Right cardiac atrium (tissue), 5 donors: ENCODE results near the gene TRAPPC14. TPM values are rescaled to one million over a fixed set of nuclear protein-coding genes. Genes with fewer than 3 reads are reported as not detected.

Experiments used
- ATAC-seq, 2 donors: fragments of 200-7000 bp; cut with Tn5 transposase; one replicate each; pipeline versions ENCODE4 v1.8.0 to v1.9.1; 2020; ENCODE audit warnings: moderate library complexity in 2 of 2, mild to moderate bottlenecking in 1 of 2
- DNase-seq, 3 donors: peaks; one replicate each; pipeline ENCODE4 v3.0.0-alpha.2; 2020
- H3K27ac ChIP-seq: one replicate; pipeline ENCODE4 v1.5.1; 2013; ENCODE audit warnings: mild to moderate bottlenecking, low read length, control low read depth, moderate library complexity
- H3K27me3 ChIP-seq: one replicate; pipeline ENCODE4 v1.6.1; 2013; ENCODE audit not compliant: control insufficient read depth, insufficient read depth
- H3K4me1 ChIP-seq: one replicate; pipeline ENCODE4 v1.6.1; 2013; ENCODE audit warnings: low read length; ENCODE audit not compliant: control insufficient read depth, insufficient read depth
- H3K4me3 ChIP-seq: one replicate; pipeline ENCODE4 v1.5.1; 2013; ENCODE audit warnings: low read length, control low read depth
- H3K9me3 ChIP-seq: one replicate; pipeline ENCODE4 v1.6.1; 2013; ENCODE audit warnings: low read length; ENCODE audit not compliant: control insufficient read depth
- WGBS: extraction: QIAGEN DNeasy Blood & Tissue Kit; methylation state at CpG from one replicate; pipeline ENCODE4 v1.1.7; 2013; 5-methylcytosine and 5-hydroxymethylcytosine counted together
- intact Hi-C, 4 donors: fragments of 100-400 bp; cut with DNase I; formaldehyde crosslinking; loops; one replicate each; pipeline versions ENCODE4 v1.11.0 to v1.14.0; 2022 to 2023
- polyA plus RNA-seq: library from polyadenylated mRNA; stranded (reverse); fragments of 200-250 nt; gene quantifications from one replicate; pipeline ENCODE4 v1.2.3, GENCODE V29; 2013
- total RNA-seq, 4 donors: library from RNA; stranded (reverse); fragmentation: NEBNext Ultra II Directional; extraction: Animal tissue kit (Norgen Biotek cat#: 25700); gene quantifications; one replicate each; pipeline ENCODE4 v1.2.1, GENCODE V29; 2021
- donor health status: healthy with polysubstance abuse.
- donor health status: DM: no; HTN: yes; CAD: no.
- donor health status: DM: no; HTN: no; CAD: no.
- donor health status: DM: no; HTN: yes; CAD: no; lungs with severe emphysema.
- donor health status: DM: yes; HTN: yes; CAD: no.

Gene TRAPPC14
- total and polyA plus RNA-seq, 5 donors: 7.2 to 11.5 (median 9.5) TPM

DNA sequence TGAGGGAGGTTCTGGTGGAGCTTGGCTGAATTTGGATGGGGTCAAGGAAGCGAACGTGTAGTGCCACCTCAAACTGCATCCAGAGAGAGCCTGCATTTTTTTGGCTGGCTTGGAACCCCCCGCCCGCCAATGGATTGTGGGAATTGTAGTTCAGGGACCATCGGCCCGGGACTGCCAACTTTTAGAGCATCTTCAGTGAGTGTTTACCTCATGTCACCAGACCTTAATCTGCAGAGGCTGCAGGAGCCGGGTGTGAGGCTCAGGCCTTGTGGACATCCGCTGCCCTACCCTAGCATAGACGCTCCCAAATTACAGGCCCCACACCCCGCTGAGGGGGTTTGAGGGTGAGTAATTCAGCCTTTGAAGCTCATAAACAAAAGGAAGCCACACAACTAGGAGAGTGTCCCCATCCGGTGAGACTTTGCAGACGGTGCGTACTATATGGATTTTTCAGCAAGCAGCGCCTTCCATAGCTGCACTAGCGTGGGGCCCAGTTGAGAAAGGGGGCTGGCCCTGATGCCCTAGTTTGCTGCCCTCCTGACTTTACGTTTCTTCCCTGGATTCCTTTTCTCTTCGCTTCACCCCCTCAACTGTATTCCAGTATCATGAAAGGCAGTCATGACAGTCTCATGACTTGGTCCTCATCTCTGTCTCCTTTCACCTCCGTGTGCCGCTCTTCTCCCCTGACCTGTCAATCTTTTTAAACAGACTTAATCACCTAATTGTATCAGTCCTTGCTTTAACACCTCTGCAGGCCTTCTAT, 38.4 kb downstream of the TRAPPC14 start:
- no peaks in the 10 kb centered on the region for H3K27me3 ChIP-seq
- intact Hi-C loops: no loop called here
- DNase-seq (peak; percentile 63 to 87 (median 81)), ATAC-seq (peak; percentile 75)
- H3K27ac ChIP-seq: peak overlapping the region; percentile 93
- peak overlapping the region; percentile 54 for H3K4me3 ChIP-seq
- WGBS: 17% methylated on average over 19 of the region's 19 CpGs
- peaks cover 6% of the 10 kb centered on the region for H3K4me1 ChIP-seq
- H3K9me3 ChIP-seq: no peaks in the 10 kb centered on the region

DNA sequence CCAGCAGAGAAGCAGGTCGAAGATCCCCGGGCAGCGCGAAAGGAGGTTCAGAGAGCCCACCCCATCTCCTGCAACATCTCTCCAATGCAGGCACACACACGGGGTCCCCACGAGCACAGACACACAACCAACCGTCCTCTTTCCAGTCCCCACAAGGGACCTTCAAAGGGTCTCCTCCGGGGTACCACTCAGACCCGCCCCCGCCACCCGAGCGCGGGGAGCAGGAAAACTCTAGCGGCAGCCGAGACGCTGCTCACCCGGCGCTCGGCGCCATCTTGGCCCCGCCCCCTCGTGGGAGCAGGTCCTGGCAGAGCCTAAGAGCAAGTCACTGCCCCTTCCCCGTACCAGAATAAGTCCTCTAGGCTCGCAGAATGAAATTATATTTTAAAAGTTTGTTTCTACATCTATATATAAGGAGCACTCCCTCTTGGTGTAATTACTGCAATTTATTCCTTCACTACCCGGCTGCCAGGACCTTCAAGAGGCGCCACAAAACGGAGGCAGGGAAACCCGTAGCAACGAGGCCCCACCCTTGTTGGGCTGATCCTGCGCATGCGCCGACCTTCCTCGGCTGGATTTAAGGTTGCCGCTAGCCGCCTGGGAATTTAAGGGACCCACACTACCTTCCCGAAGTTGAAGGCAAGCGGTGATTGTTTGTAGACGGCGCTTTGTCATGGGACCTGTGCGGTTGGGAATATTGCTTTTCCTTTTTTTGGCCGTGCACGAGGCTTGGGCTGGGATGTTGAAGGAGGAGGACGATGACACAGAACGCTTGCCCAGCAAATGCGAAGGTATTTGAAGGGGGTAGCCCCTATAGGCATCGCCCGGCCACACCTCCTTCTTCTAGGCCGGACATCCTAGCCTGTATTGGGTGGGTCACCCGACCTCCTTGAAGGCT, 39.2 kb downstream of the TRAPPC14 start, which contains the start of the genes CNPY4 and TAF6:
Gene CNPY4, plus strand, starts transcription at position 563 of the 898 bp plus-strand sequence. Its CDS starts 111 bp downstream, at position 674.
Gene TAF6, minus strand, starts transcription at position 287 of the 898 bp plus-strand sequence. CDS start 5,149 bp downstream, outside the sequence.
- H3K9me3 ChIP-seq: no peaks in the 10 kb centered on the region

DNA sequence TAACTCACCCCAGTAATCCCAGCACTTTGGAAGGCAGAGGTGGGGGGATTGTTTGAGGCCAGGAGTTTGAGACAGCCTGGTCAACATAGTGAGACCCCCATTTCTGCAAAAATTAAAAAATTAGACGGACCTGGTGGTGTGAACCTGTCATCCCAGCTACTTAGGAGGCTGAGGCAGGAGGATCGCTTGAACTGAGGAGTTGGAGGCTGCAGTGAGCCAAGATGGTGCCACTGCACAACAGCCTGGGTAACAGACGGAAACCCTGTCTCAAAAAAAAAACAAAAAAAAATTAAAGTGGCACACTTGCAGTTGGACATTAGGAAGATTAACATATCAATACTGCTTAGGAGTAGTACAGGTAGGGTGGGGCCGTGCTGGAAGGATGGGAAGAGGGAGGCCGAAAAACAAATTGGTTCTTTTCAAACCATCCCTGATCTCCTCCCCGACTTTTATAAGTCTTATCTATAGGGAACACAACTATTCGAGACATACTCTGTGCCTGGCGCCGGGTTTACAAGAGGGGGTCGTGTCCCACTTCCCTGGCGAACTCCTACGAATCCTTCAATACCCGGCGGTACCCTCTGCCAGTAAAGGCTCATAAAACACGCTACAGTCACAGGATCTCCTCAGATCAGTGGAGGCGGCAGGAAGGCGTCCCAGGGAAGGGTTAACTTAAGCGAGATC, 40.0 kb downstream of the TRAPPC14 start:
- H3K27me3 ChIP-seq: no peaks in the 10 kb centered on the region
- no peak overlapping the region for H3K27ac ChIP-seq
- H3K4me3 ChIP-seq: peak overlapping the region; percentile 54
- intact Hi-C loops: no loop called here
- DNase-seq (no peak), ATAC-seq (no peak)
- peaks cover 6% of the 10 kb centered on the region for H3K4me1 ChIP-seq
- no peaks in the 10 kb centered on the region for H3K9me3 ChIP-seq
- WGBS: 22% methylated on average over 18 of the region's 18 CpGs

More for the DNA sequence above, 39.2 kb downstream of the TRAPPC14 start, which contains the start of the genes CNPY4 and TAF6:
- DNase-seq (peak; percentile 96 to 99 (median 98)), ATAC-seq (peak; percentile 94)
- WGBS: under 1% methylated on average over 49 of the region's 49 CpGs
- Histone ChIP-seq H3K4me1 (peaks cover 6% of the 10 kb centered on the region), H3K27ac (peak within 1 kb of the TSS; percentile 93), H3K27me3 (no peaks in the 10 kb centered on the region), H3K4me3 (peak within 1 kb of the TSS; percentile 54)
- intact Hi-C loops: no loop called here

DNA sequence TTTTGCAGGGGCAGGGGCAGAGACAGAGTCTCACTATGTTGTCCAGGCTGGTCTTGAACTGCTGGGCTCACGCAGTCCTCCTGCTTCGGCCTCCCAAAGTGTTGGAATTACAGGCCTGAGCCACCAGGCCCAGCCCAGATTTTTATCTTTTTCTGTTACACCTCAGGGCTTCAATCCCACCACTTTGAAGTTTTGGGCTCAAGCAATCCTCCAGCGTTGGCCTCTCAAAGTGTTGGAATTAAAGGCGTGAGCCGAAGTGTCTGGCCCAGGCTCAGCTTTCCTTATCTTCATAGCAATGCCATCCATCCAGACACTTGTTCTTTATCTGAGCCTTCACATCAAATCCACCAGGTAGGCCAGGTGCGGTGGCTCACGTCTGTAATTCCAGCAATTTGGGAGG, 43.5 kb downstream of the TRAPPC14 start:
- Histone ChIP-seq H3K9me3 (no peaks in the 10 kb centered on the region), H3K27me3 (no peaks in the 10 kb centered on the region), H3K4me1 (peaks cover under 1% of the 10 kb centered on the region), H3K4me3 (no peak overlapping the region), H3K27ac (no peak overlapping the region)
- intact Hi-C loops: no loop called here
- ATAC-seq (no peak), DNase-seq (peak in 1 of 3 donors; percentile 22)
- 91% methylated on average over 7 of the region's 7 CpGs for WGBS

DNA sequence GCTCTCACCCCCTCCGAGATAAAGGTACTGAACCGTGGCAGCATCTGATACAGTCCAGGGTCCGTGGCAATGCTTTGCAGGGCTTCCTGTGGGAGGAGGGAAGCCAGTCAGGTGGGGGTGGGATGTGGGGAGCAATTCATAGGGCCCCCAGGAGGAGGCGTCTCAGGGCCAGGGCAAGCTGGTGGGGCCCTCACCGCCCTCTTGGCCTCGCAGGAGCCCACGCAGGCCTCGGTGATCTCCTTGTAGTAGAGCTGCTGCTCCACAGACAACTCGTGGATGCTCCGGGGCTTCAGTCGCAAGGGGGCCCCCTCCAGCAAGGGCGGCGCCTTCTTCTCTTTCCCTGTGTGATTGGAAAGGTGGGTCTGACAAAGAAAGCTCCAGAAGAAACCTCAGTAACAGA, 46.6 kb downstream of the TRAPPC14 start:
- ATAC-seq (no peak), DNase-seq (peak in 1 of 3 donors; percentile 22)
- Histone ChIP-seq H3K27ac (no peak overlapping the region), H3K27me3 (no peaks in the 10 kb centered on the region), H3K9me3 (no peaks in the 10 kb centered on the region), H3K4me1 (no peaks in the 10 kb centered on the region), H3K4me3 (no peak overlapping the region)
- WGBS: 88% methylated on average over 13 of the region's 13 CpGs
- intact Hi-C loops: no loop called here

DNA sequence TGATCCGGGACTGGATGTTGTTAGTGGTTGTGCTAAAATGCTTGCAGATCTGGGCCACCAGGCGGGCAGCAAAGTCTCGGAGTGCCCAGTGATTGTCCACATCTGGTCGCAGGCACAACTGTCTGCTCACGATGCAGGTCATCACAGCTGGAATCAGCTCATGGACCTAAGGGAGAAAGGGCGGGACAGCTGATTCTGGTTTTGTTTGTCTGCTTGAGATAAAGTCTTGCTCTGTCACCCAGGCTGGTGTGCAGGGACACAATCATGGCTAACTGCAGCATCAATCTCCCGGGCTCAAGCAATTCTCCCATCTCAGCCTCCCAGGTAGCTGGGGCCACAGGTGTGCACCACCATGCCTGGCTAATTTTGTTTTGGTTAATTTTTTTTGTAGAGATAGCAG, 47.4 kb downstream of the TRAPPC14 start:
- 91% methylated on average over 7 of the region's 7 CpGs for WGBS
- Histone ChIP-seq H3K4me1 (no peaks in the 10 kb centered on the region), H3K27me3 (no peaks in the 10 kb centered on the region), H3K9me3 (no peaks in the 10 kb centered on the region), H3K4me3 (no peak overlapping the region), H3K27ac (no peak overlapping the region)
- intact Hi-C loops: no loop called here
- DNase-seq (no peak), ATAC-seq (no peak)

DNA sequence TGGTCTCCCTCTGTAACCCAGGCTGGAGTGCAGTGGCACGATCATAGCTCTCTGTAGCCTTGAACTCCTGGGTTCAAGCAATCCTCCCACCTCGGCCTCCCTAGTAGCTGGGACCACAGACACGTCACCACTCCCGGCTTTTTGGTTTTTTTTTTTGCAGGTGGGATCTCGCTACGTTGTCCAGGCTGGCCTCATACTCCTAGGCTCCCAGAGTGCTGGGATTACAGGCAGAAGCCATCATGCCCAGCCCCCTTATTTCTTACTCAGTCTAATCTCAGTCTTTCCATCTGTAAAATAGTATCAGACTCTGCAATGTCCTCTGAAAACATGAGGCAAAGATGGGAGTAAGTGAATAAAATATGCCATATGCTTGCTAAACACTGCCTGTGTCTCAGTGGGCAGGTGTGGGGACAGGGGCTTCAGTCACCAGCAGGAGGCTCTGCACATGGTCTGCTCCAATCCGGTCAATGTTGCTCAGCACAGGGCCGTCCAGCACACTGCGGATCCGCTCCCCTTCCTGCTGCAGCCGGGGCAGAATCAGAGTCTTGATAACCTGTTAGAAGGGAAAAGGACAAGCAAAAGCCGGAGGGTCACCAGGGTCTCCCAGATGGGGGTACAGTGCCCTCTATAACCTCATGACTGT, 48.9 kb downstream of the TRAPPC14 start:
- H3K4me3 ChIP-seq: no peak overlapping the region
- H3K9me3 ChIP-seq: no peaks in the 10 kb centered on the region
- no peaks in the 10 kb centered on the region for H3K4me1 ChIP-seq
- no peaks in the 10 kb centered on the region for H3K27me3 ChIP-seq
- WGBS: 86% methylated on average over 12 of the region's 12 CpGs
- no peak overlapping the region for H3K27ac ChIP-seq
- DNase-seq: no peak
- ATAC-seq: no peak
- intact Hi-C loops: no loop called here

DNA sequence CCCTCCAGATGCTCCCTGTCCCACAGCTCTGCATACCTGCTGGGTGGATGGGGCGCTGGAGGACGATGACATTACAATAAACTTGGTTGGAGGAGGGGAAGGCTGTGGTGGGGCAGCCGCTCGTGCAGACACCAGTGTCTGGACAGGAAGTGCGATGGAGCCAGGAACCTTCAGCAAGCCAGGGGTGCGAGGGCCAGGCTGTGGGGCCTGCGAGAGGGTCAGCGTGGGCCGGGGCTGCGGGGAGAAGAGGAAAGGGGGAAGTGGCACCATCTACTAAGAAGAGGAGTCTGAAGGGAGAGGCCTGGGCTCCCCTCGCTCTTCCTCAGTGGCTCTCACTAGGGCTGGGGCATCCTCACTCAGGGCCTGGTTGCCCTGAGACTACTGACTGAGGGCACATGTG, 50.6 kb downstream of the TRAPPC14 start:
- Histone ChIP-seq H3K27me3 (no peaks in the 10 kb centered on the region), H3K9me3 (no peaks in the 10 kb centered on the region), H3K4me1 (no peaks in the 10 kb centered on the region), H3K27ac (no peak overlapping the region), H3K4me3 (no peak overlapping the region)
- ATAC-seq: no peak
- 68% methylated on average over 11 of the region's 11 CpGs for WGBS
- intact Hi-C loops: no loop called here
- peak in 1 of 3 donors; percentile 40 for DNase-seq

DNA sequence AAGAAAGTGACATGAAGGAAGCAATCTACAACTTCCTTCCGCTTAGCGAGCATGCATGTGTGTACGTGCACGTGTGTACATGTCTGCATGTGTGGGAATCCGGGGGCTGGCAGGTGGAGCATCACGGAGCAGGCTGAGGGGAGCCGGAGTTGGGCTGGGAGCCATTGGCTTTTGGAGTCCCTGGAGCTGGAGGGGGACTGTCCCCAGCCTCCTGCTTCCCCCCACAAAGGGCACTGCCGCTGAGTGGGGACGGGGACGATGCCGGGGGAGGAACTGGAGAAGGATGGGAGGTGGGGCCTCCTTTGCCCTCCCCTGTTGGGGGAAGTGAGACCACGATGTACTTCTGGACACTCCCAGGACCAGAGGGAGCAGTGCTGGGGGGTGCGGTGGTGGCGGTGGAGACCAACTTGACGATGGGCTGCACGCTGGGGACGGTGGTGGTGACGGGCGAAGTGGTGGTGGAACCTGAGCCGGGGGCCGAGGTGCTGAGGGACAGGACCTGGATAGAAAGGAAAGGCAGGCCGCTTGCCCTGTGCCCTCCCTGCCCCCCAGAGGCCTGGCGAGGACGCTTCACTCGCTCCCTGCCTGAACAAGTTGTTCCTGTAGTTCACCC, 51.3 kb downstream of the TRAPPC14 start:
- no peaks in the 10 kb centered on the region for H3K27me3 ChIP-seq
- no peak overlapping the region for H3K4me3 ChIP-seq
- no peaks in the 10 kb centered on the region for H3K9me3 ChIP-seq
- ATAC-seq: no peak
- H3K27ac ChIP-seq: no peak overlapping the region
- peaks cover 3% of the 10 kb centered on the region for H3K4me1 ChIP-seq
- peak in 1 of 3 donors; percentile 42 for DNase-seq
- intact Hi-C loops: no loop called here
- 80% methylated on average over 25 of the region's 25 CpGs for WGBS

DNA sequence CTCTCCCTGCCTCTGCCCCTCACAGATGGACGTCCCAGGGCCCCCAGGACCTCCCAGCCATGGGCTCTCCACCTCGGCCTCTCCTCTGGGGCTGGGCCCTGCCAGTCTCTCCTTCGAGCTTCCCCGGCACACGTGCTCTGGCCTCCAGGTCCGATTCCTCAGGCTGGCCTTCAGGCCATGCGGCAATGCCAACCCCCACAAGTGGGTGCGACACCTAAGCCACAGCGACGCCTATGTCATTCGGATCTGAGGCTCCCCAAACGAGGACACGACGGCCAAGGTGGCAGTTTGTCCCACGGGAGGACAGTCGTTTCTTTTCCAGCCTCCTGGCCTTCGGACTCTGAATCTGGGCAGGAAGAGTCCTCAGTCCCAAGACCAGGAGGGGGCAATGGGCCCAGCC, 51.9 kb downstream of the TRAPPC14 start:
- Histone ChIP-seq H3K27me3 (no peaks in the 10 kb centered on the region), H3K4me1 (peaks cover 3% of the 10 kb centered on the region), H3K27ac (no peak overlapping the region), H3K4me3 (no peak overlapping the region), H3K9me3 (no peaks in the 10 kb centered on the region)
- intact Hi-C loops: no loop called here
- ATAC-seq (no peak), DNase-seq (peak in 1 of 3 donors; percentile 25)
- WGBS: 77% methylated on average over 17 of the region's 17 CpGs
